ENCODE data around the gene TEX29.

Gene TEX29

DNA sequence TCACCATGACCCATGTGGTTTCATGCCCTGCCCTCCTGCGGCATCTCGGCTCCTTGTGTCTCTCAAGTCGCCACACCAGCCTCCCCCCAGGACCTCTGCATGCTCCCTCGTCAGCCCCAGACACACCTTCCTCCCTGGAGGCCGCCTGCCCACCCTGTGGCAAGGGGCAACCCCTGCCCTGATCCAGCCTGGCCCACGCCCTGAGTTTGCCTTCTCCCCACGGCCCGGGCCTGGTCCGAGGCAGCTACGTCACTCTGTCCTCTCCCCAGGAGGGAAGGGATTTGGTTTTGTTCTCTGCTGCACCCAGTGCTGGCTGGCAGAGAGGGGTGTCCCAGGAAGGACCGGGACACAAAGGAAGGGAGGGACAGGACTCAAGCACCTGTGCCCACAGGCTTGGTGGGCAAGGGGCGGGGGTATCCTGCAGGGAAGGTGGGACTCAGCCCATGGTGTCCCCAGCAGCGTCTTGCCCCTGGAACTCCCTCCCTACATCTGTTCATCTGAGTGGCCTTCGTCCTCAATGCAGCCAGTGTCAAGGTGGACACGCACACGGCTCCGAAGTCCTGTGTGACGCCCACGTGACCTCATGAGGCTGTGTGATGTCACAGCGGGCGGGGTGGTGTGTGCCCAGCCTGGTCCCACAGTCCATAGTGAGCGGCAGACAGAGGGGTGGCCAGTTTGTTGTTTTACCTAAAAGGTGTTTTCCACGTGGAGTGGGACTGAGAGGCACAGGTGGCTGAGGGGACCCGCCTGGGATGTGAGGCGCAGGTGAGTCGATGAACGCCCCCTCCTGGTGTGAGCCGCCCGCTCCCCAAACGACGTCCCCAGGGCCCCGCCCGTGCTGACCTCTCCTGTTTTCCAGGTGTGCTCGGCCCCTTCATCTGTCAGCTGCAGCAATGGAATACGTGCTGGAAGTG, at the start of gene TEX29:
Gene TEX29 (plus strand): TSS at position 645 of the 914 bp plus-strand sequence. CDS start 249 bp downstream, at position 894.
- no peak for DNase-seq

- no peak for DNase-seq
Observed at GRCh38 chr13:111270765-111271698, 49.4 kb upstream of the TEX29 start.

DNA sequence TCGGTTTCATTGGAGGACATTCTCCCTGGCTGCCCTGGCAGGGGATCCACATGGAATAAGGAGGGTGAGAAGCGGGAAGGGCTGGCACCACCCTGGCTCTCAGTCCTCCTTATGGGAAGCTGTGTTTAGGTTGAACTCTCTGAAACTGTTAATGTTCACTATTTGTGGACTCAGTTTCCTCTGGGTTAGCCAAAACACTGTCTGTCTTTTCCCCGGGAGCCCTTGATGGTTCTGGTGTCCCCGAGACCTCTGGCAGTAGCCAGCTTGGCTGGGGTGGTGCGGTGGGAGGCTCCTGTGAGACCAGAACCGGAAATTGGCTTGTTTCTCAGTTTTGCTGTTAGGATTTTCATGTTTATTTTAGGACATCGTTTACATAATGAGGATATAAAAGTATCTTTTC, 48.3 kb upstream of the TEX29 start:
- DNase-seq = no peak

GRCh38 chr13:111275382-111275781, 45.1 kb upstream of the TEX29 start:
- no peak for DNase-seq

DNA sequence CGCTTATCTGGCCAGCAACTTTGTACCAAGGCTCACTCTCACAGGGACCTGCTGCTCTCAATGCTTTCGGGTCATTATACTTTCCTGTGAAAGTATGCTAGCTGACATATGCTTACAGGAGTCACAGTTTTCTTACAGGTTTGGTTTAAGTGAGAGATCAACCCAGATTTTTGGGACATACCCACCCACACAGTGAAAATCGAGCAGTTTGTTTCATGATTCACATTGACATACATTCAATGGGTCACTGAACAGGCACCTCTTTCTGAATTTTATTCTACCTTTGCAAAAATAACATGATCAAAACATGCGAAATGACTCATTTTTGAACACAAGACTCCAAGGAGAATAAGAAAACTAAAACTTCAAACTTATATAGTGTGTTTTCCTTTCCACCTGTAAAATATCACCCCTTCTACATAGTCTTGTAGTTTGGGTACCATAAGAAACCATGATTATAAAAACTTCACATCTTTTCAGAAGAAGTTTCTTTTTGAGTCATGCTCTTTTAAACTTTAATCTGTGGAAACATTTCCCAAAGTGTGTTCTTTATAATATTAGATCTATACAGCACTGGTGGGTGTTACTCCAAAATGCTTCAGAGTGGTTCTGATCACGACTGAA, 44.3 kb upstream of the TEX29 start:
- DNase-seq = no peak

DNA sequence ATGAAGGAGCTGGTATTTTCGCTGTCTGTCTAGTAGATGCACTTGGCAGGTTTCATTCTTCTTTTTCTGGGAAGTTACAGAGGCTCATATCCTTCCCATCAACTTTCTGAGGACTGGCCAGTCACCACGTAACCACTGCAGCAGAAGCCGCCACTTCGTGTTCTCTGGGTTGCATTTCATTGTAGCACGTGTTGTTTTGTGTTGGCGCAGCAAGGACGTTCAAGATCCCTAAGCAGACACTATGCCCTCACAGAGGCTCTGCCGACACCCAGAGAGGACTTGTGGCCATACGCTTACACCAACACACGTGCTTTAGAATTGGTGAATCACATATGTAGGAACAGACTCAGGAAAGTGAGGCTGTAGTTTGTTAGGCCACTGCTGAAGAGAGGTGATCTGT, 42.2 kb upstream of the TEX29 start:
- DNase-seq = no peak

DNA sequence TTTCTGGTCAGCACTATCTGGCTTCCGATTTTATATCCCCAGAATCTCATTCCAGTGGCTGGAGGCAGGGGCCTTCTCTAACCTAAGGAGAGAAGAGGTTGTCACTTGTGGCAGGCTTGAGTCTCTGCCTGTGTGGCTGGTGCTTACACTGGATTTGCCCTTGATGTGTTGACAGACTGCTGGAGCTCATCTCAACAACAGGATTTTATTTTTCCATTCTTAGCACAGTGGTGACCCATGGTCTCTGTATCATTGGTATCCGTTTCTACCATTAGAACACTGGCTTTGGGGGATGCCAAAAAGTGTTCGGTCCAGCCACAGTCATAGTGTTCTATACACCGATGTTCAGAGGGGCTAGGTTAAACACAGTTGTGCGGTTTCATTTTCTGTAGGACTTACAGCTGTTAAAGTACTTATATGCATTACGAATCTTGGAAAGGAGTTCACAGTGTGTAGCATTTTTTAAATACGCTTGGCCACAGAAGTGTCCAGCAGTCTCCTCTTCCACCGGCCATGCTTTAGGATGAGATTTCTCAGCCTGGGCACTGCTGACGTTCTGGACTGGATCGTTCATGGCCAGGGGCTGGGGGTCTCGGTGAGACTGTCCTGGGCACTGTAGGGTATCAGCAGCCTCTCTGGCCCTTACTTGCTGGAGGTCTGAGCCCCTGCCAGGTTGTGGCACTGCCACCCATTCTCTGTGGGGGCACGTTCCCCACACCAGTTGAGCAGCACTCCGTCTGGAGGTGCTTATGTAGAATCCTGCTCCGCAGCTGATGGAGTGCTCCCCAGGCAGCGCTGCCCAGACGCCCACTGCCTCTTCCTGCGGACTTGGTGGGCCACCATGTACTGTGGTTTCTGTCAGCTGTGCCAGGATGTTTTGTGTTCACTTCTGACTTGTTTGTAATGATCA, 41.4 kb upstream of the TEX29 start:
- DNase-seq = no peak

- no peak for DNase-seq
Observed at GRCh38 chr13:111280226-111280625, 40.2 kb upstream of the TEX29 start.

DNA sequence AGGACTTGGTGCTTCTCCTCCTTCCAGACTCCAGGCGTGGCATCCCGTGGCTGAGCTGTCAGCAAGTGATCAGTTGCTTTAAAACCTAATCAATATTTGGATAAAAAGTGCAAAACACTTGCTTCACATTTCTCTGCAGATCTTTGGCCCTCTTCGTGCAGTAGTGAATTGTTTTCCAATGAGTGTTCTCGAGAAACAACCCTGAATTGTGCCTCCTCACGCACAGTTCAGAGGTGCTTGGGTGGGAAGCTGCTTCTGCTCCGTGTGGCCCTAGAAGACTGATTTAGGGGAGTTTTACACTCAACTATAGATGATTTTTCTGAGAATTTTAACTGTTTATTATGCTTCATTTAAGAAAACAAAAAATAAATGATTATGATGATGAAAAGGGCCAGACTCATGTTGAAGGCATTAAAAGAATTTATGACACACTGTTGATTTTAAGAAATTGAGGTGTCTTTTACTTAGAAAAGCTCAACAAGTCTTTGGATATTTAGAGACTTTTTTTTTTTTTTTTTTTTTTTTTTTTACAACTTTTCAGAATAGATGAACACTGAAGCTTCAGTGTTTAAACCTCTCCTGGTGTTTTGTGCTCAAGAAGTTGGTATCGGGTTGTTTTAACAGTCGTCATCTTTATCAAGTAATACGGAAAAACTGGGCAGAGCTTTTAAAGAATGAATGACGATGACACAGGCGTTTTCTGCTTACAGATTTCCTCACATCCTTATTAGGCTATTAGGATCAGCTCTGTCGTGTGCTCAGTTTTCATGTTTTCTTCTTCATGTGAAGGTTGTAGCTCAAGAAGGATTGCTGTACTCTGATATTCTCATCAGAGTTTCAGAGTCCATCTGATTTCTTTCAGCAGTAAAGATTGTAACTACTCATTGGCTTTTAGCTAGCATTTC, 39.5 kb upstream of the TEX29 start:
- no peak for DNase-seq

DNA sequence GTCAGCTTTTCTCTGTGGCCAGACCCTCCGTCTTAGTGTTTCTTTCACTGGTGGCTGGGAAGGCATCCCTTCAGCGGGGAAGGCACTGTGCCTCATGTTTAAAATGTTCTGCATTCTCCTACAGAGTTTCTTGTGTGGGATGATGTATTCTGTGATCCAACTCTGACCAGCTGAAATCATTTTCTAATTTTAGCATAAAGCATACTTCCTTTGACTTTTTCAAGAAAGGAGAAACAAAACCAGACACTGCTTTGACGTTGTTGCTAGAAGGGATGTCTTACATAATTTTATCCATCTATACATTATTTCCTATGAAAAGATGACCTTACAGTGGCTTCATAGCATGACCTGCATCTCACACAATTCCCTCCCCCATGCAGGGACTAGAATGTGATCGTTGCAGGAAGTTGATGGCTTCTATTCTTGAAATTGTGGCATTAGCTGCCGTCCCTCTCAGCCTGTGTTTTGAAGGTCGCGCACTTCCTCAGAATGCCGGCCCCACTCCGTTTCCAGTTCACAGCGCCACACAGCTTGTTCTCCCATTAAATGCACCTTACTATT, 38.6 kb upstream of the TEX29 start:
- no peak for DNase-seq

DNA sequence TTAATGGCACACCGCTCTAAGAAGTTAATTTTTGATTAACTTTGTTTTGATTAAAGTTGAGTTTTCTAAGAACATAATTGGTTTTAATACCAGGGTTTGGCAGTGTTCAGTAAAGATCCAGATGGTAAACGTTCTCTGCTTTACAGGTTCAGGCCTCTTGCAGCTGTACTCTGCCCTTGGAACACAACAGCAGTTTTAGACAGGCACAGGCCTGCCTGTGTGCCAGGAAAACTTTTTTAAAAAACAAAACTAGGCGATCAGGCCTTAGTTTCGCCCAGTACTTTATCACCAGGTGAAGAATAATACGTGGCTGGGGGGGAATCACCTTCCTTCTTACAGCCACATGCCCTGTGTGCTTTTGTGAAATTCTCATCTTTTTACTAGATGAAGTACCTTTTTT, 38.0 kb upstream of the TEX29 start:
- no peak for DNase-seq

GRCh38 chr13:111282997-111283396, 37.4 kb upstream of the TEX29 start:
- DNase-seq = no peak

- DNase-seq = no peak
Observed at GRCh38 chr13:111283457-111283856, 37.0 kb upstream of the TEX29 start.

- DNase-seq = no peak
Observed at GRCh38 chr13:111283991-111284390, 36.5 kb upstream of the TEX29 start.

GRCh38 chr13:111284565-111284964, 35.9 kb upstream of the TEX29 start:
- no peak for DNase-seq

GRCh38 chr13:111286162-111286561, 34.3 kb upstream of the TEX29 start:
- DNase-seq = no peak

GRCh38 chr13:111286749-111287148, 33.7 kb upstream of the TEX29 start:
- DNase-seq = no peak

DNA sequence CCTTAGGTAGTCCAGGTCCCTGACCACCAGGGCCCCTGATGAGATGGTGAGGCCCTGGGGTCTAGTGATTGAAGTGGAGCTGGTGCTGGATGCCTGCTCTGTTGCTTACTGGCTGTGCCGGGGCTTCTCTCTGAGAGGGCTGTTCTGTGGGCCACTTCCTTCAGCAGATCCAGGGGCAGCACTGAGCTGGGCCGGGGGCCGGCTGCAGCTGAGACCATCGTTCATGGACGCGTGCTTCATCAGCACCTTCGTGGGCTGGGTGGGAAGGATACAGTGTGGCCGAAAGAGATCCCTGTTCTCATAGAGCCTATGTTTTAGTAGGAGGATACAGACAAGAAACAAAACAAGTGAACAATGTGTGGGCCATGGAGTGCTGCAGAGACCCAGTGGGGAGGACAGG, 33.2 kb upstream of the TEX29 start:
- DNase-seq = no peak

DNA sequence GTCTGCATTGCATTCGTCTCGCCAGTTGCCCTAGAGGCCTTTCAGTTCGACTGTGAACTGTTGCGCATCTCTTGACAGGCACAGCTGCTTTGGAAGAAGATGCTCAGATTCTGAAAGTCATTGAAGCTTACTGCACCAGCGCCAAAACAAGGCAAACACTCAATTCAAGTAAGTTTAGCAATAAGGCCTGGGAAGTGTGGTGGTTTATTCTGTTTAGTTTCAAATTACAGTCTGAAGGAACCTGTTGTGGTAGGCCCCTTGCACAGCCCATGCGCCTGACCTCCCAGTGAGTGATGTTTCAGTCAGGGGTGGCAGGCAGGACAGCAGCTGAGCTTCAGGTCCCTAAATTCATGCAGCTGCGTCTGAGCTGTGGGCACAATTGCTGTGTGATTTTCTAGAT, 32.2 kb upstream of the TEX29 start:
- no peak for DNase-seq

DNA sequence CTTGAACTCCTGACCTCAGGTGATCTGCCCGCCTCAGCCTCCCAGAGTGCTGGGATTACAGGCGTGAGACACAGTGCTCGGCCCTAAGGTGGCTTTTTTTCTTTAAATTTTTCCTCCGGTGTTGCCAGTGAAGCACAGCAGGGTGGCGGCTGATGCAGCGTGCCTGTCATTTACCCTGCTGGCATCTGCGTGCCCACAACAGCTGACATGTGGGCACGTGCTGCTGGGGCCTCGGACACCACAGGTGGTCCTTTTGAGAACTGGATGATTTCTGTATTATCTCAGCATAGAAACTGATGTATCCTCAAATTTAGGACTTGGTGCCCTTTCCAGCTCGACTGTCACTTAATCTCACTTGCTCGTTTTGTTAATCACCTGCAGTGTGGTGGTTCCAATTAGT, 31.2 kb upstream of the TEX29 start:
- no peak for DNase-seq

DNA sequence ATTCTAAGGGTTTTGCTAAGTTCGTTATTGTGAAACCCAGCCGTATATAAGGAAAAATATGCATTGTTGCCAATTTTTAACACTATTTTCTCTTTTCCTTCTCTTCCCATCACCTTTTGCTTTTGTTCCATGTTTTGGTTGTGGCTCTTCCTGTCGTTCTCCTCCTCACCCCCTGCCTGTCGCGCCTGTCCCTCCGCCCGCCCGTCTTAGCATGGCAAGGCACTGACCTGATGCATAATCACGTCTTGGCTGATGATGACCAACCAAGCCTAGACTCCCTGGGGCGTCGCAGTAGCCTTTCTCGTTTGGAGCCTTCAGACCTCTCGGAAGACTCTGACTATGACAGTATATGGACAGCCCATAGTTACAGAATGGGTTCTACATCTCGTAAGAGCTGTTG, 28.5 kb upstream of the TEX29 start:
- DNase-seq = no peak
